ENCODE measurements around the gene NEU1. TPM values are rescaled to one million over a fixed set of nuclear protein-coding genes. Genes with fewer than 3 reads are reported as not detected.
"Not testable (repeated sequence)": the region's sequence is repeated elsewhere in the genome, so short reads cannot be mapped to it uniquely, and the experiment has no call there.

Gene NEU1
- total RNA-seq, 1 donor from 2014 or later: 19.0 TPM

DNA sequence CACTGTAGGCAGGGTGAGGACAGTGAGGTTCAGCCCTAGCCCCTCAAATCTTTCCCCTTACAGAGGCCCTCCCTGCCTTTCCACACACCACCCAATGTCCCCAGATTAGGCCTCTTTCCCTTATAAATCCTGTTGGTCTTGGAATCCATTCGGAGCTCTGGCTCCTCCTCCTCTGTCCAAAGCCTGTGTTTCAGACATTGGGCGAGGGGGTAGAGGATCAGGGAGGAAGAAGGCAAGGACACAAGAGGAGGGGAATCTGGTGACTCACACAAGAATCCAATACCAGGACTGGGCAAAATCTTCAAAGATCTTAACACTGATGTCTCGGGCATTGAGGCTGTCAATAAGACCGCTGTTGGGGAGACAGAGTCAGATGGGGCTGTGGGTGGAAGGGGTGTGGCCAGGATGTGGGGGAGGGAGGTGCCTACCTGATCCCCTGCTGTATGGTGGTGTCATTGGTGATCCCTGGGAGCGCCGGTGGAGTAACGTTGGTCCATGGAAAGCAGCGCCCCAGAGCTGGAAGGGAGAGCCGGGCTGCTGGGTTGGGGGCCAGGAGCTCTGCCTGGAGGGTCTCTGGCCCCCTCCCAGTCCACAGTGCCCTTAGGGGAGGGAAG lies 8.5 kb upstream of the NEU1 start:
- no peak for DNase-seq

DNA sequence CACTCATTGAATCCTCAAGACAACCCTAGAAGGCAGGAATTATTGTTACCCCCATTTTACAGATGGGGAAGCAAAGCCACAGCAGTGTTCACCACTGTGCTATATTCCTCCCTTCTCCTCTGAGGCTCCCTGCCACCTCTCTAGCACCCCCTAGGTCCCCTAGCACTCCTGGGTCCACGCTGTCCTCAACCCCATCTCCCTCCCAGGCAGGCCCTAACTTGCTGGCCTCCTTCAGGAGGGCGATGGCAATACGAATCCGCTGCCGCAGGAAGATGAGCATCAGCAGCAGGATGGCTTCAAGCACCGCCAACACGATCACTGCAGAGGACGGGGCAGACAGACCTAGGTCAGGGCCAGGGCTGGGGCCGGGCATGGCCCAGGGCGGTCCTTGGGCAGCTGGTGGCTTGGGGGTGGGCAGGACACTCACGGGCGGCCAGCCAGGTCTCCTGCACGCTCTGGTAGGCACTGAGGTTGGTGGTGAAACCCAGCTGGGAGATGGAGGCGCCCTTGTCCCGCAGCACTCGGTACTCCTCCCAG lies 7.8 kb upstream of the NEU1 start:
- no peak for DNase-seq

DNA sequence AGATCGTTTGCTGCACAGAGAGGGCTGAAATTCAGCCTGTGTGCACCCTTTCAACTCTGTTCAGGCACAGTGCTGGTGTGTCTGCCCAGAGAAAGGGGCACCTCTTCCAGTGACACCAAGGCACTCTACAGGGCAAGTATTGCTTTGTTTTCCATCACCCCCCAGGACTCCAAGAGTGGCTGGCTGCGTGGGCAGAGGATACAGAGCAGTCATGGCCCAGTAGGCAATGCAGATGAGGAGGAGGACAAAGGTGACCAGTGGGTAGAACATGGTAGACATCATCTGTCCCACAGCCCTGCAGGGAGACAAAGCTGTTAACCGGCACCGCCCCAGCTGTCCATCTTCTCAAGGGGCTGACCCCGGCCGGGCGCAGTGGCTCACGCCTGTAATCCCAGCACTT lies 6.7 kb upstream of the NEU1 start:
- no peak for DNase-seq

DNA sequence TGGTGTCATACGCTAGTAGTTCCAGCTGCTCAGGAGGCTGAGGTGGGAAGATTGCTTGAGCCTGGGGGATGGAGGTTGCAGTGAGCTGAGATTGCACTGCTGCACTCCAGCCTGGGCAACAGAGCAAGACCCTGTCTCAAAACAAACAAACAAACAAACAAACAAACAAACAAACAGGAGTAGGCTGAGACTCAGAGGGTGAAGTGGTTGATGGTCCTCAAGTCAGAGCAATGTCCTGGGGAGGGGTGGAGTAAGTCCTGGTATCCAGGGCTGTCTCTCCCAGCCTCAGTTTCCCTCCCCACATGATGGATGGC lies 6.0 kb upstream of the NEU1 start:
- DNase-seq: not testable (repeated sequence)

DNA sequence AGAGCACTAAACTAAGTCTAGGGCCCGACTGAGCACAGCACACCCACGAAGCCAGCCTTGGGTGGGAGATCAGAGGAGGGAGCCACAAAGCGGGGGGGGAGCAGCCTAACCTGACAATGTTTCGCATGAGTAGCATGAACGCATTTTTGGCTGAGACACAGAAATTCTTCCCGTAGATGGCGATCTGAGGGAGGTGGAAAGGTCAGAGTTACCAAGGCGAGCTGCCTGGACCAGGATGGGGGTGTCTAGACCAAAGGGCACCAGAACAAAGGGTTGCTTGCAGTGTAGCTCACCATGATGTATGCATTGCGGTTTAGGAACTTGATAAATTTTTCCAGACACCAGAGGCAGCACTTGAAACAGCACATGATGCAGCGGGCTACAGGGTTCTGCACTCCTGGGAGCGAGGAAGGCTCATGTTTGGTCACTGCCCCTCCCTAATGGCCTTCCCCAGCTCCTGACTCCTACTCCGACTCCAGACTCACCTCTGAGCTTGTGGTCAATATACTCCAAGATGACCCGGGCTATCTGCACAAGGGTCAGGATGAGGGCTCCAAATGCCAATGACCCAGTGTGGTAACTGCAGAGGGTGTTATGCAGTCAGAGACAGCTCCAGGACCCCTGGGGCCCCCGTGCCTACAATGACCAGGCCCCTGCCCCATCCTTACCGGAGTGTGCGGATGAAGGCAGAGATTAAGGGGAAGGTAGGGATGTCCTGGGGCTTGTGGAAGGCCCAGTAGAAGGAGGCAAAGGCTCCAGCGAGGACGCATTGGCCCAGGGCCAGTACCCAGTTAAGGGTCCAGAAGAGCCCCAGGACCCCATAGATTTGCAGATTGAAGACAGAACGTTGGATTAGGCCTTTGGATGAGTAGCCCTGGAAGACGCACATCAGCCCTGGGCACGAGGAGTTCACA lies 2.8 kb upstream of the NEU1 start:
- no peak for DNase-seq

DNA sequence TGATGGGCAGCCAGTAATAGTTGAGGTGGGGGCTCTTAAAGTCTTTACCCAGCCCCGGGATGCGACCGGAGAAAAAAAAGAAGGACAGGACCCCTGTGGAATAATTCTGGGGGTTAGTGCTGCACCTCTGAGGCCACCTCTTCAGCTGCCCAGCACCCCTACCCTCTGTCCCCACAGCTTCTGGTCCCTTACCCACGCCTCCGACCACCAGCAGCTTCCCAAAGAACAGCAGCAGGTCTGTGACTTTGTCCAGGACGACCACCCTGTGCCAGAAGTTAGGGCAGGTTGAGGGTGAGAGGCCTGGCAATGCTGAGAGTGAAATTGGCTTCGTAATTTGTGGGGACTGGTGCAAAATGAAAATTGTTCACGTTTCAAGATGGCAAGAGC lies 2.2 kb upstream of the NEU1 start:
- no peak for DNase-seq

DNA sequence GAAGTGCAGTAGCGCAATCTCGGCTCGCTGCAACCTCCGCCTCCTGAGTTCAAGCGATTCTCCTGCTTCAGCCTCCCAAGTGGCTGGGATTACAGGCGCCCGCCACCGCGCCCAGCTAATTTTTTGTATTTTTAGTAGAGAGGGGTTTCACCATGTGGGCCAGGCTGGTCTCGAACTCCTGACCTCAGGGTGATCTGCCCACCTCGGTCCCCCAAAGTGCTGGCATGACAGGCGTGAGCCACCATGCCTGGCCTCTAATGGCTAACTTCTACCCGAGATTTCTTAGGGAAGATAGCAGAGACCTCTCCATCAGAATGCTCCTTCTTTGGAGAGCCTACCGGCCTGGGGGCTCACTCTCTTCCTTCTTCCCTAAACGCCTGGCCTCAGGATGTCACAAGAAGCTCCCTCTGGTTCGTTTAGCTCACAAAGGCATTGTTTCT lies 1.5 kb upstream of the NEU1 start:
- not testable (repeated sequence) for DNase-seq

DNA sequence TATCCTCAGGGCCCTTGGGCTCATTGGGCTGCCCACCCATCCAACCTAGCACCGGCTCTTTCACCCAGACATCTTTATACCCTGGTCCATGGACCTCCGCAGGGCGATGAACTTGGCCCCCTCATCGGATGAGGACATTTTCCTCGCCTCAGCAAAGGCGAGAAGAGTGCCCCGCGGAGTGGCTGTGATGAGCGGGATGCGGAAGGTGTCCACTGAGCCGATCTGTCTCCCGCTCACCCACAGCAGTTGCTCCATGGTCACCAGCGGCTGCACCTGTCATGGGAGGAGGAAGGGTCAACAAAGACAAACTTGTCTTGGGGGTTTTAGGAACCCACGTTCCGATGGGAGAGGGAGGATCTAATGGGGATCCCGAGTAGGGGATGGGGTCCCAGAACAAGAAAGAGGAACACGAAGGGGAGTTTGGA lies 690 bp downstream of the NEU1 start:
- DNase-seq: no peak

DNA sequence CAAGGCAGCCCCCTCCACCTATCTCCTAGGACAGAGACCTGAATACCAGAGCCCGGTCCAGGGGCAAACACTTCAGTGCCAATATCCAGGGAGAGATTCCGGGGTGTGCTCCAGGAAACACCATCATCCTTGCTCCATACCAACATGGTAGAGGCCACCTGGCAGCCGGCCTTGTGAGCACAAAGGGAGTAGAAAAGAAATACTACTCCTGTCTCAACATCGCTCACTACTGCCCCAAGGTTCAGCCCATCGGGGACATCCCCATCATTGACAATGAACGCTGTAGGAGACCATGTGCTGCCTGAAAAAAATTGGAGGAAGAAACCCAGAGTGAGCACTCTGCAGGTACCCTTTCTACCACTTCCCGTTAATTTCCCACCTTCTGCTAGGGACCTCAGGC lies 1.5 kb downstream of the NEU1 start:
- no peak for DNase-seq

DNA sequence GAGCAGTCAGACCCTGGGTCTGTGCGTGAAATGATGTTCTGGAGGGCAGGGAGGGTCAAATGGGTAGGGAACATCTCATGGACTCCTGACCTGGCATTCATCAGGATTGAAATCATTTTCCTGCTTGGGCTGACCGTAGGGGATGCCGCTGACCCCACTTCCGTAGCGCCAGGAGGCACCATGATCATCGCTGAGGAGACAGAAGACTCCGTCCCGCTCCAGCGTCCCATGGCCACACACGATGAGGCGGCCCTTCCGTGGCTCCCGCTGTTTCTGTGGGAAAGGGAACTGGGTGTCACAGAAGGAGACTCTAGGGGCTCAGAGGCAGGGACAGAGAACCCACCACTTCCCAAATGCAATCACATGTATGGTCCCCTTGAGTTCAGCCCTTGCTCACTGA lies 2.3 kb downstream of the NEU1 start:
- no peak for DNase-seq

DNA sequence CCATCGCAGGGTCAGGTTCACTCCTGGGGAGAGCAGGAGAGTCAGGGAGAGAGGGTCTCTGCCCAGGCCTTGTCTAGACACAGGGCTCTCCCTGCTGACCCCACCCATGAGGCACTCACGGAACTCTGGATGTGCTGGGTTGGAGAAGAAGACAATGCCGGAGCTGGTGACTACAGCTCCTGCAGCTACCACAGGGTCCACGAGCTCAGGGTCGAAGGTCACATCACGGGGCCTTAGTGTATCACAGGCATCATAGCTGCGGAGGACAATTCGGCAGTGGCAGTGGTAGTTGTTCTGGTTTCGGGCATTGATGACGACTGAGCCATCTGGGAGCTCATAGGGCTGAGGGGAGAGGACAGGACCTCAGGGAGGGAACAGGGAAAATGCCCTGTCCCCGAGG lies 2.7 kb downstream of the NEU1 start:
- DNase-seq: no peak

DNA sequence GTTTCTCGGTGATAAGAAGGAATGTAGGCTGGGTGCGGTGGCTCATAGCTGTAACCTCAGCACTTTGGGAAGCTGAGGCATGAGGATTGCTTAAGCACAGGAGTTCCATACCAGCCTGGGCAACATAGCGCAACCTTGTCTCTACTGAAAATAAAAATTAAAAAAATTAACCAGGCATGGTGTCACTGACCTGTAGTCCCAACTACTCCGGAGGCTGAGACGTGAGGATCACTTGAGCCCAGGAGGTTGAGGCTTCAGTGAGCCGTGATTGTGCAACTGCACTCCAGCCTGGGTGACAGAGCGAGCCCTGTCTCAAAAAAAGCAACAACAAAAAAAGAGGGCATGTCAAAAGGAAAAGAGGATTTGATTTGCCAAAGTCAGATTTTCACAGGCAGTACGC lies 3.9 kb downstream of the NEU1 start:
- no peak for DNase-seq

DNA sequence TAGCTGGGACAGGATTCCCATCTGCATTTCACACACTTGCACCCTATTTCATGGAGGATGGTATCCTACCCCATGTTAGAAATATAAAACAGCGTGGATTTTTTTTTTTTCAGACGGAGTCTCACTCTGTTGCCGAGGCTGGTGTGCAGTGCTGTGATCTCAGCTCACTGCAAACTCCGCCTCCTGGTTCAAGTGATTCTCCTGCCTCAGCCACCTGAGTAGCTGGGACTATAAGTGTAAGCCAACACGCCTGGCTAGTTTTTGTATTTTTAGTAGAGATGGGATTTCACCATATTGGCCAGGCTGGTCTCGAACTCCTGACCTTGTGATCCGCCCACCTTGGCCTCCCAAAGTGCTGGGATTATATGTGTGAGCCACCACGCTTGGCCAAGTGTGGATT lies 4.8 kb downstream of the NEU1 start:
- DNase-seq: not testable (repeated sequence)

DNA sequence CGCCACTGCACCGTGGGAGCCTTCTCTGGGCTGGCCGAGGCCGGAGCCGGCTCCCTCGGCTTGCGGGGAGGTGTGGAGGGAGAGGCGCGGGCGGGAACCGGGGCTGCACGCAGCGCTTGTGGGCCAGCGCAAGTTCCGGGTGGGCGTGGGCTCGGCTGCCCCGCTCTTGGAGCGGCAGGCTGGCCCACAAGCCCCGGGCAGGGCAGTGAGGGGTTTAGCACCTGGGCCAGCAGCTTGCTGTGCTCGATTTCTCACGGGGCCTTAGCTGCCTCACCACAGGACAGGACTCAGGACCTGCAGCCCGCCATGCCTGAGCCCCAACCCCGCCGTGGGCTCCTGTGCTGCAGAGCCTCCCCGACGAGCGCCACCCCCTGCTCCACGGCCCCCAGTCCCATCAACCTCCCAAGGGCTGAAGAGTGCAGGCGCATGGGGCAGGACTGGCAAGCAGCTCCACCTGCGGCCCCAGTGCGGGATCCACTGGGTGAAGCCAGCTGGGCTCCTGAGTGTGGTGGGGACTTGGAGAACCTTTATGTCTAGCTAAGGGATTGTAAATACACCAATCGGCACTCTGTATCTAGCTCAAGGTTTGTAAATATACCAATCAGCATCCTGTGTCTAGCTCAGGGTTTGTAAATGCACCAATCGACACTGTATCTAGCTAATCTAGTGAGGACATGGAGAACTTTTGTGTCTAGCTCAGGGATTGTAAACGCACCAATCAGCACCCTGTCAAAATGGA lies 10.5 kb downstream of the NEU1 start:
- not testable (repeated sequence) for DNase-seq

DNA sequence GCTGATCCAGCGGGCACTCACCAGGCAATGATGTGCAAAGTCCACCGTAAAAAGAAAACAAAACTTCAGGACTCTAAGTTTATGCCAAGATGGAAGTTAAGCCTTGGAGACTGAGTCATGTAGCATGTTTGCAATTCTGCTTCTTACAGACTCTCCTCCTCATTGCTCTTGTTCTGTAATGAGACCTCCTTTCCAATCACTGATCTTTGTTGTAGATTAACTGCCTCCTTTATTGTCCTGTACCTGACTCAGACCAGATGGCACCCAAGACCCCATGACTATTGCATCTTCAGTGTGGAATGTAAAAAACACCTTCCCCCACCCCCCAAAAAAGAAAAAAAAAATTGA lies 11.2 kb downstream of the NEU1 start:
- DNase-seq: no peak

DNA sequence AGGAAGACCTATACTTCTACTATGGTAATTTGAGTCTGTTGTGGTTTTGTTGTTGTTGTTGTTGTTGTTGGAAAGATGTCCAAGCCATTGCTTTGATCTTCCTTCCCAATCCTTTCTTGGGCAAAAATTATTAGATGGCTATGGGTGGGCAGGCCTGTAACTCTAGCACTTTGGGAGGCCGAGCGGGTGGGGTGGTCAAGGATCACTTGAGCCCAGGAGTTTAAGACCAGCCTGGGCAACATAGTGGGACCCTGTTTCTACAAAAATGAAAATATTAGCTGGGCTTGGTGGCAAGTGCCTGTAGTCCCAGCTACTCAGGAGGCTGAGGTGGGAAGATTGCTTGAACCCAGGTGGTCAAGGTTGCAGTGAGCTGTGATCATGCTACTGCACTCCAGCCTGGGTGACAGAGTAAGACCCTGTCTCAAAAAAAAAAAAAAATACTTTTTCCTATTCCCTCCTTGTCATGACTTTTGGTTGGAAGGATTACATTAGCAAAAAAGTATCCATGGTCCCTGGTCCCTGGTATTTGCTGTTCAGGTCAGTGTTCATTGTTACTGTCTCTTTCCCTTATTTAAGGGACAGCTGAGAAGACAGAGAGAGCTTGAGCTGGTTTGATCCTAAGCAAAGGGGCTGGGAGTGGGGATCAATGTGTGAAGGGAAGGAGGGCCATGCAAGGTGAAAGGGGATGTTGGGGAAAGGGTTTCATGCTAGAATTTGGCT lies 11.7 kb downstream of the NEU1 start:
- DNase-seq: no peak

DNA sequence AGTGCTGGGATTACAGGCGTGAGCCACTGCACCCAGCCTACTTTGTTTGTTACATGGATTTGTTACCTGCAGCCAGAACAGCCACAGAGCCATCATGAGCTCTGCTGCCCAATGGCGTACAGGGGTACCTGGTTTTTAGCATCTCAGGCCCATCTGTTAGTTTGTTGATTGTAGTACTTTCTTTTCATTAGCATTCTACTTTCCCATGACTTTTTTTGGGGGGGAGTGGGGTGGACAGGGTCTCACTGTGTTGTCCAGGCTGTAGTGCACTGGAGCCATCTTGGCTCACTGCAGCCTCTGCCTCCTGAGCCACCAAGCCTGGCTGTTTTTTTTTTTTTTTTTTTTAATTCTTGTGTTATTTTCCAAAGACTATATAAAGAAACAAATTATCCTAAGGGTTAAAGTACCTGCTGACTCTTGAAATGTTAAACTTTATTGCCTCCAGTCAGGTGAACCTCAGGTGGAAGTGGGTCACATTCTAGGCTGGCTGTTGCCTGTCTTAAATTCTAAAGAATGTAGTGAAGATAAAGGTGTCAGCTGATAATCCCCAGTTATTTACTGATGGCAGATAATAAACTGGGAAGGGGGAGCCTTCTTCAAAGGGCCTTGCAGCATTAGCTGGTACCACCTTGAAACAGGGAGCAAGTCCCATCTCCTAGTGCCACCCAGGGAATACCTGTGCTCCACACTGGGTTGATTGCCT lies 15.2 kb downstream of the NEU1 start:
- no peak for DNase-seq

DNA sequence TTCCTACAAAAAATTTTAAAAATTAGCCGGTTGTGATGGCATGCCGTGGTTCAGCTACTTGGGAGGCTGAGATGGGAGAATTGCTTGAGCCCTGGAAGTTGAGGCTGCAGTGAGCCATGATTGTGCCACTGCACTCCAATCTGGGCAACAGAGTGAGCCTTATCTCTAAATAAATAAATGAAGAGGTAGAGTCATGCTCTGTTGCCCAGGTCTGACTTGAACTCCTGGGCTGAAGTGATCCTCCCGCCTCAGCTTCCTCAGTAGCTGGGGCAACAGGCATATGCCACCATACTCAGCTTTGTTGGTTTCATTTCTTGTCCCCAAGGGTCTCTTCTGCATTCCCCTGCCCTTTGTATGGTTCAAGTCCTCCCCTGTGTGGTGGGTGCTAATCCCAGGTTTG lies 18.1 kb downstream of the NEU1 start:
- no peak for DNase-seq

DNA sequence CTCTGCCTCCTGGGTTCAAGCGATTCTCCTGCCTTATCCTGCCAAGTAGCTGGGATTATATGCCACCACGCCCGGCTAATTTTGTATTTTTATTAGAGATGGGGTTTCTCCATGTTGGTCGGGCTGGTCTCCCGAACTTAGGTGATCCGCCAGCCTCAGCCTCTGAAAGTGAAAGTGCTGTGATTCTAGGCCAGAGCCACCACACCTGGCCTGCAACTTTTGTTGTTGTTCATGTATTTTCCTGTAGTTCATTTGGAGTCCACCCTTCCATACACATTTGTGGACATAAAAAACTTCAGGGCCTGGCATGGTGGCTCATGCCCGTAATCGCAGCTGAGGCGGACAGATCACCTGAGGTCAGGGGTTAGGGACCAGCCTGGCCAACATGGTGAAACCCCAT lies 20.6 kb downstream of the NEU1 start:
- no peak for DNase-seq

DNA sequence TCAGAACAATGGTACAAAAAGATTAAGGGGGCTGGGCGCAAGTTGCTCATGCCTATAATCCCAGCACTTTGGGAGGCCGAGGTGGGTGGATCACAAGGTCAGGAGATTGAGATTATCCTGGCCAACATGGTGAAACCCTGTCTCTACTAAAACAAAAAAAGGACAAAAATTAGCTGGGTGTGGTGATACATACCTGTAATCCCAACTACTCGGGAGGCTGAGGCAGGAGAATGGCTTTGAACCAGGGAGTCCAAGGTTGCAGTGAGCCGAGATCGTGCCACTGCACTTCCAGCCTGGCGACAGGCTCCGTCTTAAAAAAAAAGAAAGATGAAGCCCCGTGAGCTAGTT lies 22.9 kb downstream of the NEU1 start:
- not testable (repeated sequence) for DNase-seq

DNA sequence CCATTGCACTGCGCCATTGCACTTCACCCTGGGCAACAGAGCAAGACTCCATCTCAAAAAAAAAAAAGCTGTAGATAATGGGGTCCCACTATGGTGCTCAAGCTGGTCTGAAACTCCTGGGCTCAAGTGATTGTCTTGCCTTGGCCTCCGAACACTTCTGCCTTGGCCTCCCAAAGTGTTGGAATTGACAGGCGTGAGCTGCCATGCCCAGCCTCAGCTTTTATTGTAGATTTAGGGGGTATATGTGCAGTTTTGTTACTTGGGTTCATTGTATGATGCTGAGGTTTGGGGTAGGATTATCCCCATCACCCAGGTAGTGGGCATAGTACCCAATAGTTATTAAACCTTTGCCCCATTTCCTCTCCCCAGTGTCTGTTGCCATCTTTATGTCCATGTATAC lies 23.7 kb downstream of the NEU1 start:
- DNase-seq: no peak

DNA sequence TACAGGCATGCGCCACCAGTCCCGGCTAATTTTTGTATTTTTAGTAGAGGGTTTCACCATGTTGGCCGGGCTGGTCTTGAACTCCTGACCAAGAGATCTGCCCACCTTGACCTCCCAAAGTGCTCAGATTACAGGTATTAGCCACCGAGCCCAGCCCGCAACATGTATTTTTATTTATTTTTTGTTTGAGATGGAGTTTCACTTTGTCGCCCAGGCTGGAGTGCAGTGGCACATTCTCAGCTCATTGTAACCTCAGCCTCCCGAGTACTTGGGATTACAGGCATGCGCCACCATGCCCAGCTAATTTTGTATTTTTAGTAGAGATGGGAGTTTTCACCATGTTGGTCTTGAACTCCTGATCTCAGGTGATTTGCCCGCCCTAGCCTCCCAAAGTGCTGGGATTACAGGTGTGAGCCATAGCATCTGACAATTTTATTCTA lies 24.5 kb downstream of the NEU1 start:
- not testable (repeated sequence) for DNase-seq
